Activated CD8-positive, alpha-beta memory T cell treated with anti-CD3 and anti-CD28 coated beads, Interleukin-2, amount 10 ng/mL, durations not matched to agents 7 days and 5 days (primary cell): ENCODE results near the gene ROBO1. TPM values are rescaled to one million over a fixed set of nuclear protein-coding genes. Genes with fewer than 3 reads are reported as not detected.
"Not testable (repeated sequence)": the region's sequence is repeated elsewhere in the genome, so short reads cannot be mapped to it uniquely, and the experiment has no call there.

Experiments used
- ATAC-seq: fragments of 150-1000 bp; cut with Tn5 transposase; one replicate; pipeline ENCODE4 v1.10.0; 2021; ENCODE audit warnings: moderate library complexity
- CTCF ChIA-PET: fragments of 350-600 bp; sonication (Branson Sonifier 250); formaldehyde crosslinking; loops from one replicate; lab custom pipeline; 2021; ENCODE audit warnings: antibody characterized with exemption; lab: Charles Lee
- DNase-seq: peaks from one replicate; pipeline ENCODE4 v3.0.0-alpha.2; 2020
- H3K27ac Mint-ChIP-seq: one replicate; pipeline ENCODE4 v1.8.0; 2021; ENCODE audit warnings: mild to moderate bottlenecking, mixed read lengths
- H3K27me3 Mint-ChIP-seq: one replicate; pipeline ENCODE4 v1.8.0; 2021; ENCODE audit warnings: mixed read lengths
- H3K36me3 Mint-ChIP-seq: one replicate; pipeline ENCODE4 v1.8.0; 2021; ENCODE audit warnings: mild to moderate bottlenecking, mixed read lengths
- H3K4me1 Mint-ChIP-seq: one replicate; pipeline ENCODE4 v1.8.0; 2021; ENCODE audit warnings: mixed read lengths
- H3K4me3 Mint-ChIP-seq: one replicate; pipeline ENCODE4 v1.8.0; 2021; ENCODE audit warnings: mild to moderate bottlenecking, moderate library complexity, mixed read lengths
- H3K9me3 Mint-ChIP-seq: one replicate; pipeline ENCODE4 v1.8.0; 2022; ENCODE audit warnings: low read depth, mixed read lengths
- total RNA-seq, 2 experiments: library from RNA; stranded (reverse); gene quantifications; one replicate each; pipeline ENCODE4 v1.2.3, GENCODE V29; 2021

ROBO1 gene
- total RNA-seq, 2 experiments from 2014 or later = 0.32 to 0.87 TPM

GRCh38 chr3:78887029-78887428 is 880.8 kb downstream of the ROBO1 start:
- no peak overlapping the region for H3K4me3 Mint-ChIP-seq
- H3K27ac Mint-ChIP-seq = no peak overlapping the region
- H3K9me3 Mint-ChIP-seq = peaks cover 10% of the 10 kb centered on the region
- peaks cover 2% of the 10 kb centered on the region for H3K4me1 Mint-ChIP-seq
- DNase-seq (no peak), ATAC-seq (no peak)
- CTCF ChIA-PET = no interaction called here
- H3K27me3 Mint-ChIP-seq = no peaks in the 10 kb centered on the region
- H3K36me3 Mint-ChIP-seq = no peaks in the 10 kb centered on the region

GRCh38 chr3:78884567-78884966 is 883.2 kb downstream of the ROBO1 start:
- H3K9me3 Mint-ChIP-seq, H3K36me3 Mint-ChIP-seq, H3K4me3 Mint-ChIP-seq: not testable (repeated sequence)

GRCh38 chr3:78882251-78882650 is 885.5 kb downstream of the ROBO1 start:
- Mint-ChIP-seq H3K4me3 (no peak overlapping the region), H3K9me3 (peaks cover 4% of the 10 kb centered on the region), H3K27ac (no peak overlapping the region), H3K27me3 (no peaks in the 10 kb centered on the region), H3K36me3 (no peaks in the 10 kb centered on the region), H3K4me1 (peaks cover under 1% of the 10 kb centered on the region)
- no peak for DNase-seq
- CTCF ChIA-PET = no interaction called here
- no peak for ATAC-seq

More at GRCh38 chr3:78884567-78884966, 883.2 kb downstream of the ROBO1 start:
- CTCF ChIA-PET, H3K4me1 Mint-ChIP-seq, H3K27me3 Mint-ChIP-seq, DNase-seq, ATAC-seq, H3K27ac Mint-ChIP-seq: not testable (repeated sequence)

GRCh38 chr3:78881501-78881900 is 886.3 kb downstream of the ROBO1 start:
- Mint-ChIP-seq H3K4me3 (no peak overlapping the region), H3K9me3 (peaks cover 3% of the 10 kb centered on the region), H3K36me3 (no peaks in the 10 kb centered on the region), H3K4me1 (no peaks in the 10 kb centered on the region), H3K27me3 (no peaks in the 10 kb centered on the region), H3K27ac (no peak overlapping the region)
- no peak for ATAC-seq
- no peak for DNase-seq
- CTCF ChIA-PET = no interaction called here

- Mint-ChIP-seq H3K9me3 (peaks cover 3% of the 10 kb centered on the region), H3K27me3 (no peaks in the 10 kb centered on the region), H3K4me3 (no peak overlapping the region), H3K4me1 (no peaks in the 10 kb centered on the region), H3K27ac (no peak overlapping the region), H3K36me3 (no peaks in the 10 kb centered on the region)
- ATAC-seq (no peak), DNase-seq (no peak)
- CTCF ChIA-PET = no interaction called here
These were observed 887.0 kb downstream of the ROBO1 start for GRCh38 chr3:78880603-78881461.

- no peak overlapping the region for H3K27ac Mint-ChIP-seq
- CTCF ChIA-PET = no interaction called here
- no peak for DNase-seq
- ATAC-seq = no peak
- peaks cover 3% of the 10 kb centered on the region for H3K9me3 Mint-ChIP-seq
- H3K4me1 Mint-ChIP-seq = no peaks in the 10 kb centered on the region
- no peak overlapping the region for H3K4me3 Mint-ChIP-seq
- H3K27me3 Mint-ChIP-seq = no peaks in the 10 kb centered on the region
- H3K36me3 Mint-ChIP-seq = no peaks in the 10 kb centered on the region
These were observed 888.4 kb downstream of the ROBO1 start for GRCh38 chr3:78879295-78879860.

GRCh38 chr3:78878789-78879188 is 889.0 kb downstream of the ROBO1 start:
- Mint-ChIP-seq H3K9me3 (peaks cover 3% of the 10 kb centered on the region), H3K27me3 (no peaks in the 10 kb centered on the region), H3K27ac (no peak overlapping the region), H3K4me1 (no peaks in the 10 kb centered on the region), H3K4me3 (no peak overlapping the region), H3K36me3 (no peaks in the 10 kb centered on the region)
- DNase-seq = no peak
- ATAC-seq = no peak
- CTCF ChIA-PET = no interaction called here

GRCh38 chr3:78878011-78878410 is 889.8 kb downstream of the ROBO1 start:
- Mint-ChIP-seq H3K36me3 (no peaks in the 10 kb centered on the region), H3K4me3 (no peak overlapping the region), H3K9me3 (peaks cover 3% of the 10 kb centered on the region), H3K27ac (no peak overlapping the region), H3K27me3 (no peaks in the 10 kb centered on the region), H3K4me1 (no peaks in the 10 kb centered on the region)
- CTCF ChIA-PET = no interaction called here
- DNase-seq (no peak), ATAC-seq (no peak)

- Mint-ChIP-seq H3K27me3 (no peaks in the 10 kb centered on the region), H3K4me1 (no peaks in the 10 kb centered on the region), H3K27ac (no peak overlapping the region), H3K36me3 (no peaks in the 10 kb centered on the region), H3K4me3 (no peak overlapping the region), H3K9me3 (peaks cover 2% of the 10 kb centered on the region)
- no peak for DNase-seq
- CTCF ChIA-PET = no interaction called here
- no peak for ATAC-seq
These were observed 891.9 kb downstream of the ROBO1 start for GRCh38 chr3:78875851-78876250.

- no peak for DNase-seq
- CTCF ChIA-PET = no interaction called here
- Mint-ChIP-seq H3K9me3 (peaks cover 2% of the 10 kb centered on the region), H3K27me3 (no peaks in the 10 kb centered on the region), H3K4me3 (no peak overlapping the region), H3K27ac (no peak overlapping the region), H3K36me3 (no peaks in the 10 kb centered on the region), H3K4me1 (no peaks in the 10 kb centered on the region)
- no peak for ATAC-seq
These were observed 892.4 kb downstream of the ROBO1 start for GRCh38 chr3:78875436-78875835.

- H3K9me3 Mint-ChIP-seq = peaks cover 2% of the 10 kb centered on the region
- no peak for ATAC-seq
- no peaks in the 10 kb centered on the region for H3K4me1 Mint-ChIP-seq
- H3K27me3 Mint-ChIP-seq = no peaks in the 10 kb centered on the region
- no peak overlapping the region for H3K4me3 Mint-ChIP-seq
- H3K27ac Mint-ChIP-seq = no peak overlapping the region
- no peaks in the 10 kb centered on the region for H3K36me3 Mint-ChIP-seq
- CTCF ChIA-PET = no interaction called here
- DNase-seq = no peak
These were observed 894.2 kb downstream of the ROBO1 start for GRCh38 chr3:78873641-78874040.

GRCh38 chr3:78872195-78872594 is 895.6 kb downstream of the ROBO1 start:
- Mint-ChIP-seq H3K9me3 (peaks cover 2% of the 10 kb centered on the region), H3K4me1 (no peaks in the 10 kb centered on the region), H3K27ac (no peak overlapping the region), H3K4me3 (no peak overlapping the region), H3K36me3 (no peaks in the 10 kb centered on the region), H3K27me3 (no peaks in the 10 kb centered on the region)
- CTCF ChIA-PET = no interaction called here
- DNase-seq = no peak
- no peak for ATAC-seq

- peaks cover 5% of the 10 kb centered on the region for H3K9me3 Mint-ChIP-seq
- no peaks in the 10 kb centered on the region for H3K4me1 Mint-ChIP-seq
- DNase-seq (no peak), ATAC-seq (no peak)
- no peak overlapping the region for H3K27ac Mint-ChIP-seq
- H3K27me3 Mint-ChIP-seq = no peaks in the 10 kb centered on the region
- no peak overlapping the region for H3K4me3 Mint-ChIP-seq
- CTCF ChIA-PET = no interaction called here
- H3K36me3 Mint-ChIP-seq = no peaks in the 10 kb centered on the region
These were observed 896.8 kb downstream of the ROBO1 start for GRCh38 chr3:78871048-78871447.

GRCh38 chr3:78870484-78870883 is 897.3 kb downstream of the ROBO1 start:
- Mint-ChIP-seq H3K27ac (no peak overlapping the region), H3K9me3 (peaks cover 5% of the 10 kb centered on the region), H3K4me3 (no peak overlapping the region), H3K4me1 (no peaks in the 10 kb centered on the region), H3K27me3 (no peaks in the 10 kb centered on the region), H3K36me3 (no peaks in the 10 kb centered on the region)
- DNase-seq = no peak
- CTCF ChIA-PET = no interaction called here
- no peak for ATAC-seq
